HG02678 (cell line): ENCODE results near the gene RNF144A.
A peak's percentile ranks its signal among the peaks of the same experiment; 100 is the strongest.
"Not testable (repeated sequence)": the region's sequence is repeated elsewhere in the genome, so short reads cannot be mapped to it uniquely, and the experiment has no call there.

Experiments used
- ATAC-seq: cut with Tn5 transposase; IDR thresholded peaks from one replicate; pipeline ENCODE4 v1.9.1; 2021; ENCODE audit warnings: mild to moderate bottlenecking, moderate library complexity; ENCODE audit not compliant: unreplicated experiment

The RNF144A gene

DNA sequence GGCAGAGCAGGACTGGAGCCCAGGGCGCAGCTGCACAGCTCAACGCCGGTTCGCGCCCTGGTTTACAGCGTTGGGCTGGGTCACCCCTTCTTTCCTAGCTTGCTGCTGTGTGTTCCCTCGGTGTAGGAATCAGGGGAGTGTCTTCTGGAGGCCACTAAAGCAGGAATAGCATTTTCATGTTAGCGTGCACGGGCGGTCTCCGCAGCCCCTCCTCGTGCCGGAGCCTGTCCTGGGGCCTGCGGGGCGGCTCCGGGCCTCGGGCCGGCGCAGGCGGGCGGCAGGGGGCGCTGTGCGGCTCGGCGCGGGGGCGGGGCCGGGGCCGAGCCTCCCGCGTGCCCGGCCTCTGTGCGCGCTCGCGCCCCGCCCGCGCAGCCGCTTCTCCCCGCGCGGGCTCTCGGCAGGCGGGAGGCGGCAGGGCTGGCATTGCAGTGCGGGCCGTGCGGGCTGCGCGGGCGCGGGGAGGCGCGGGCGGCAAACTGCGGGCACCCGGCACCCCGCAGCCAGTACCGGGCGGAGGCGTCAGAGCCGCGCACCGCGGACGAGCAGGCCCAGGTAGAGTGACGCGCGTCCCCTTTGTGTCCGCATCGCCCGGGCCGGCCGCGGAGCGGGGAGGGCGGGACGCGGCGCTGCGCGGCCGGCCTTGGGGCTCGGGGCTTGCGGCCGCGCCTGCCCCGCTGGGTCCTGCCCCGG, at the start of gene RNF144A:
Gene RNF144A (plus strand): TSS at position 342 of the 690 bp plus-strand sequence. CDS start 79,515 bp downstream, outside the sequence.
- peak; percentile 85 for ATAC-seq

DNA sequence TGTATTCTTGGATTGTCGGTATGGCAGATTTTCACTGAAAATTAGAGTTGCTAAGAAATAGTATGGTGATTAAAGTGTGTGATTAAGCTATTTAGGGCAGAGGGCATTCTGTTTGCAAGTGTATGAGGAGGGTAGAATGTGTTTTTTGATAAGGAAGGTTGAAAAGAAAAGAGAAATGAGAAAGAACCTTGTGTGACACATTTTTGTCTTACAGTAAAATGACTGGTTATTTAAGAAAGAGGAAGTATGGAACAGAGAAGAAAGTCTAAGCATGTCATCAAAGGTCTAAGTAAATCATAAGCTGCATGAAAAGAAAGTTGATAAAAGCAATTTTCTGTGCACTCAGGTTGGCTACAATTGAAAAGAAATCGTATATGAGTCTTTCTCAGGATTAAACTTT, 44.8 kb upstream of the RNF144A start:
- peak; percentile 62 for ATAC-seq

DNA sequence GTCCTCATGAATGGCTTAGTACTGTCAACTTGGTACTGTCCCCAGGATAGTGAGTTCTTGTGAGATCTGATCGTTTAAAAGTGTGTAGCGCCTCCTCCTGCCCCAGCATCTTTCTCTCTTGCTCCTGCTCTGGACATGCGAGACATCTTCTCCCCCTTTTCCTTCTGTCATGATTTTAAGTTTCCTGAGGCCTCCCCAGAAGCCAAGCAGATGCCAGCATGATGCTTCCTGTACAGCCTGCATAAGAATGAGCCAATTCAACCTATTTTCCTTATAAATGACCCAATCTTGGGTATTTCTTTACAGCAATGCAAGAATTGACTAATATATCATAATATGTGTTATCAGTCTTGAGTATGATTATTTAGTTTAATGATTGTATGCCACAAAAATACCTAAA, 43.2 kb upstream of the RNF144A start:
- ATAC-seq, result no peak

- ATAC-seq, result no peak
Measured at GRCh38 chr2:6876309-6876708, 40.9 kb upstream of the RNF144A start.

DNA sequence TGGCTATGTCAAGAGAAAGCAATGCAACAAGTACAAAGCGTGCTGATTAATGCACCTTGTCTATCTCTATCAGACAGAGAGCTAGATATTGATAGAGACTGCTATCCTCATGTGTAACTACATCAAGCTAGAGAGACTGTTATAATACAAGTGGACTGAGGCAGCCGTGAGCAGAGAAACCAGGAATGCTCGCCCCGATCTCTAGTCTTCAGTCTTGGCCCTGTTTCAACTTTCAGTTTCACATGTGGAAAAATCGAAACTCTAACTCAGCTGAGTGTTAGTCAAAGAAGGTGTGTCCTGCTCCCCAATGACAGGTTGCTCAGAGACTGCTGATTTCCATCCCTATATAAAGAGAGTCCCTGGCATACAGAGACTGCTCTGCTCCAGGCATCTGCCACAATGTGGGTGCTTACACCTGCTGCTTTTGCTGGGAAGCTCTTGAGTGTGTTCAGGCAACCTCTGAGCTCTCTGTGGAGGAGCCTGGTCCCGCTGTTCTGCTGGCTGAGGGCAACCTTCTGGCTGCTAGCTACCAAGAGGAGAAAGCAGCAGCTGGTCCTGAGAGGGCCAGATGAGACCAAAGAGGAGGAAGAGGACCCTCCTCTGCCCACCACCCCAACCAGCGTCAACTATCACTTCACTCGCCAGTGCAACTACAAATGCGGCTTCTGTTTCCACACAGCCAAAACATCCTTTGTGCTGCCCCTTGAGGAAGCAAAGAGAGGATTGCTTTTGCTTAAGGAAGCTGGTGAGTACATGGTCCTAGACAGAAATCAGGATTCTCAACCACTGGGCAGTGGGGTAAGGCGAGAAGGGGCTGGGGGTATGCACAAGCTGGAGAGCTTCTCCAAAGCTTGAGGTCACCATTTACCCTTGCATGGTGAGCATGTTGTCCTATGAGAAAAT, 39.6 kb upstream of the RNF144A start, which contains the start of gene RSAD2:
Gene RSAD2 (plus strand): TSS at position 376 of the 903 bp plus-strand sequence. CDS start 24 bp downstream, at position 400.
- ATAC-seq, result peak; percentile 78

DNA sequence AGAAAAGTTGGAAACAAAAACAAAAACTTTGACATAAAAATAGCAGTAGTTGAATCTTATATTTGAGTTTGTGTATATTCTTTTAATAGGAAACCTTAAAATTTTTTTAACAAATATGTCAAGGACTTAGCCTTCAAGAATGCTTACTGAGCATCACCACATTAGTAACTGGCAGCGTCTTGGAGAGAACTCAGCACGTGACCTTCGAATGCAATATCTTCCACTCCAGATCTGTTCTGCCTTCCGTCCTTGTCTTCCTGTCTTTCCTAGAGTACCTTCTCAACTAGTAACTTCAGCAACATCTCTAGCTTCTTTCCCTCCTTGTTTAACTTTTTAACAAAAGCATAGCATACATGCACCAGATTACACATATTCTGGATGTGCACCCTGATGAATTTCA, 38.7 kb upstream of the RNF144A start:
- ATAC-seq, result no peak

DNA sequence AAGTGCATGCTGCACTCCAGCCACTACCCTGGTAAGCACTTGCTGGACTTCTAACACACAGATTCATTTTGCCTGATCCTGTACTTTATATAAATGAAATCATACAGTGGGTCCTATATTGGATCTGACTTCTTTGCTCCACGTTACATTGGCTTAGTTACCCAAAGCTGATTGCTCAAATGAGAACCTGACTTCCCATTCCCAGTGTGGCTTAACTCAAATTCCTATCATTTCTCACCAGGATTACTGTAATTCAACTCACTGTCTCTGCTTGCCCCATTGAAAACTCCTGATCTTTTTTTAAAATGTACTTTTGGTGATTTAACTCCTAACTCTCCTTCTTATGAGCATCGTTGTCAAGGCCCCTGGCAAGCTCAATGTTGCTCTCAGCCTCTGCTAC, 38.2 kb upstream of the RNF144A start:
- no peak for ATAC-seq

DNA sequence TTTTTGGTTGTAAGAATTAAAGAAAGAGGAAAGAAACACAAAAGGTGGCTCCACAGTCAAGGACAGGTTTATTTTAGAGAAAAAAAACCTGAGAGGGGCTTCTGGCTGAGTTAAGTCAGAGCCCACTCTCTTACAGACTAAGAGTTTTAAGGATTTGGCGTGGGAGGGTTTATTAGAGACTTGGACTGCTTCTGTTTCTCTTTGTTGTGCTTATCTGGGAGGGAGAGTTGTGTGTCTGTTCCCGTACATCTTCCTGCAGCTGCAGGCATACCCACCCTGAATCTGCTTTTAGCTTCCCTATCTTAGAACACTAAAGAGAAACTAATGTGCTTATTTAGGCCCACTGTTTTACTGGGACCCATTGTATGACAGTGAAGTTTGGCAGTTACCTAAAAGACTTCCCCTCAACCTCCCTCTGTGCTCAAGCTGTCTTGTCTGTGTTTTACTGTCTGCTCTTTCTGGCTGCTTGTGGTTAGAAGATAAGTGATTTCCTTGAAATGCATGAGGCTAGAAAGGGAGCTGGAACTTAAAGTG, 36.9 kb upstream of the RNF144A start:
- ATAC-seq, result no peak

DNA sequence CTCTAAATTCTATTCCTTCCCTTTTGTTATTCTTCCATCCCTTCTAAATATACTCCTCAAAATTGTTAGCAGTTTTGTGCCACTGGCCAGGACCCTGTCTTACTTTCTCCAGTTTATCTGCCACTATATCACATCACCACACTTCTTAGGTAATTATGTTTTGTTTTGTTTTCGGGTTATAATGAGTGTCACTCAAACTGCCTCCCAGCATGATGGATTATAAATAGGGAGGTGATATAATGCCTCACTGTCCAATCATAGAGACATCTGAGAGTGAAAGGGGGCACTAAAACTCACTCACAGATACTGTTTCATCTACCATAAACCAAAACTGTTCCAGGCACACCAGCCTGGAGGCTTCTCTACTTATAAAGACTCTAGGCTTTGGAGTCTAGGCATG, 36.2 kb upstream of the RNF144A start:
- ATAC-seq, result no peak

- no peak for ATAC-seq
Measured at GRCh38 chr2:6881516-6881915, 35.7 kb upstream of the RNF144A start.

DNA sequence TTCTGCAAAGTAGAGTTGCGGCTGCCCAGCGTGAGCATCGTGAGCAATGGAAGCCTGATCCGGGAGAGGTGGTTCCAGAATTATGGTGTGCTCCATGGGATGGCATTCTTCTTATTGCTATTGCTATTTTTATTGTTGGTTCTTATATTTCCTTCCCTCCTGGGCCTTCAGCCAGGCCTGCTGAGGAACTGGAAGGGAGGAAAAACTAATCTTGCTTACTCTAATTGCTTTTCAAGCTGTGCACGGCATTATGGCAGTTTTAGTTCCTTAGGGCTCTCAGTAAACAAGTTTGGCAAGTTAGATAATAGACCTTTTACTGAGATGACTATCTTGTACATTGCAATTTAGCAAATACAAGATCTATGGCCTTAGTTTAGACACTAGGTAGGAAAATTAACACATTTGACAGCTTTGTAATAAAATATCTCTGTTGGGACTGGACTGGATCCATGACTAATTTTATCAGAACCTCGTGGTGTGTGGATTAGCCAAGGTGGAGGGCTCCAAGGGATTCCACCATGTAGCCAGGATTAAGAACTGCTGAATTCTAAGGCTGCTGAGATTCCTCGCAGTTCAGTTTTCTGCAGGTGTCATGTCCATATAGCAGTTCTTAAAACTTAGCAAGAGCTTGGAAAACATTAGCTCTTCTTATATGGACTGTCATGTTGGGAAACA, 33.6 kb upstream of the RNF144A start:
- no peak for ATAC-seq

- ATAC-seq, result no peak
Measured at GRCh38 chr2:6885551-6885950, 31.7 kb upstream of the RNF144A start.

DNA sequence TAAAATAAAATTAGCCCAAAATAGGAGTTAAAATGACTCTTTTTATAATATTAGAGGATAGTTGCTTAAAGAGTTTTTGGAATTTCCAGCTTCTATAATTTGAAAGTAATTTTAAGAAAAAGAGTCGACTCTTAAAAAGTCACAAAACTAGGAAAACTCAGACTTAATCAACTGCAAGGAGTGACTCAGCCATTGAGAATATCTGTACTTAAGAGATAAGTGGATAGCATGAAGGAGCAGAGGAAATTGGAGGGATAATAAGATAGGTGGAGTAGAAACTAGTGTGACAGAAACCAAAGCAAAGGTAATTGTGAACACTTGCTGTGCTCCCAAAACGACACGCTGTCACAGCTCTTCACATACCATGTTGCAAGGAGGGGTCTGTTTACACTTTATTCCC, 31.2 kb upstream of the RNF144A start:
- ATAC-seq, result no peak

DNA sequence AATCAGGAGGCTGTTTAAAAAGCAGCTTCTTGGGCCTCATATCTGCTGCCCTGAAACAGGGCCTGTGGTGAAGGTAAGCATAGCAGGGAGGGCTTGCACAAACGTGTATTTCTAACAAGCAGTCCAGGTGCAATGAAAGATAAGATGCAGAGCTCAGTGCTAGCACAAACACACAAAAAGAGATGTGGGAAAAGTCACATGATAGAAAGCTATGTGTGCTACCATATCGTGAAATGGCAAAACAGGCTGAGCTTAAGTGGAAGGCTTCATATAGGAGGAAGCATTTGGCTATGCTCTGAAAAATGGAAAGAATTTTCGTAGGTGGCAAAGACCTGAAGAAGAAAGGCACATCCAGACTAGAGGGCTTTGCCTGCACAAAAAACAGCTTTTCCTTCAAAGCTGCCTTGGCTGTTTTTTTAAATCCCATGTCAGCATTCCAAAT, 29.4 kb upstream of the RNF144A start:
- ATAC-seq, result no peak

GRCh38 chr2:6888724-6889123, 28.5 kb upstream of the RNF144A start:
- no peak for ATAC-seq

- no peak for ATAC-seq
Measured at GRCh38 chr2:6893876-6894482, 23.2 kb upstream of the RNF144A start.

DNA sequence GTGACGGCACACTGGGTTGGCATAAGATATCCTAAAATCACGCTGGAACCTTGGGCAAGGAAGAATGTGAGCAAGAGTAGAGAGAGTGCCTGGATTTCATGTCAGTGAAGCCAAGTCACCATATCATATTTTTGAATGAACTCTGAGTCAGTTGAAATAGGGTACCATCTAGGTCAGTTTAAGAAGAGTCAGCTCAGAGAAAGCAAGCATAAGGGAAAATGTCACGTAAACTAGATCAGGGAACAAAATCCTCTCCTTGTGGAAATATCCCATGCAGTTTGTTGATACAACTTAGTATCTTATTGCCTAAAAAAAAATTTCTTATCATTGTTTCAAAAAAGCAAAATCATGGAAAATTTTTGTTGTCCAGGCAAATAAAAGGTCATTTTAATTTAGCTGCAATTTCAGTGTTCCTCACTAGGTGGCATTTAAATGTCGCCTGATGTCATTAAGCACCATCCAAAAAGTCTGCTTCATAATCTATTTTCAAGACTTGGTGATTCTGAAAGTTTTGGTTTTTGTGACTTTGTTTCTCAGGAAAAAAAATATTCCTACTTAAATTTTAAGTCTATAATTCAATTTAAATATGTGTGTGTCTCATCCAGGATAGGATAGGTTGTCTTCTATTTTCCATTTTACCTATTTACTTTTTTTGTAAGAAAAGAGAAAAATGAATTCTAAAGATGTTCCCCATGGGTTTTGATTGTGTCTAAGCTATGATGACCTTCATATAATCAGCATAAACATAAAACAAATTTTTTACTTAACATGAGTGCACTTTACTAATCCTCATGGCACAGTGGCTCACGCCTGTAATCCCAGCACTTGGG, 20.1 kb upstream of the RNF144A start:
- no peak for ATAC-seq

- not testable (repeated sequence) for ATAC-seq
Measured at GRCh38 chr2:6902581-6902980, 14.6 kb upstream of the RNF144A start.

- ATAC-seq, result no peak
Measured at GRCh38 chr2:6905668-6906067, 11.5 kb upstream of the RNF144A start.
